ENCODE data around the gene GRPEL2.

The GRPEL2 gene

GRCh38 chr5:149355688-149356087 lies 10.4 kb downstream of the GRPEL2 start:
- no peak for TF ChIP-seq CTCF (IDR thresholded peaks at IDR 0.05; ENCODE audit: low read depth, low read length)
- H3K4me3 ChIP-seq (ENCODE audit: low read depth, low read length), result no peak overlapping the region

- TF ChIP-seq CTCF (IDR thresholded peaks at IDR 0.05; ENCODE audit: low read depth, low read length), result no peak
Observed at GRCh38 chr5:149356391-149356790, 11.1 kb downstream of the GRPEL2 start.

GRCh38 chr5:149357370-149358293 lies 12.3 kb downstream of the GRPEL2 start, which contains the start of gene PCYOX1L:
TSS of gene PCYOX1L (plus strand) at chr5:149358046. CDS start at chr5:149358069, 23 bp downstream.
- TF ChIP-seq CTCF (IDR thresholded peaks at IDR 0.05; ENCODE audit: low read depth, low read length), result no peak
- H3K4me3 ChIP-seq (ENCODE audit: low read depth, low read length), result peak within 1 kb of the TSS; percentile 80

More at GRCh38 chr5:149356391-149356790, 11.1 kb downstream of the GRPEL2 start:
- H3K4me3 ChIP-seq (ENCODE audit: low read depth, low read length), result no peak overlapping the region

GRCh38 chr5:149358294-149358651 lies 13.0 kb downstream of the GRPEL2 start:
- H3K4me3 ChIP-seq (ENCODE audit: low read depth, low read length), result peak overlapping the region; percentile 80
- no peak for TF ChIP-seq CTCF (IDR thresholded peaks at IDR 0.05; ENCODE audit: low read depth, low read length)

GRCh38 chr5:149358868-149359495 lies 13.7 kb downstream of the GRPEL2 start:
- H3K4me3 ChIP-seq (ENCODE audit: low read depth, low read length), result peak overlapping the region; percentile 80
- TF ChIP-seq CTCF (IDR thresholded peaks at IDR 0.05; ENCODE audit: low read depth, low read length), result no peak

GRCh38 chr5:149360272-149360671 lies 15.0 kb downstream of the GRPEL2 start:
- no peak for TF ChIP-seq CTCF (IDR thresholded peaks at IDR 0.05; ENCODE audit: low read depth, low read length)
- H3K4me3 ChIP-seq (ENCODE audit: low read depth, low read length), result no peak overlapping the region

- TF ChIP-seq CTCF (IDR thresholded peaks at IDR 0.05; ENCODE audit: low read depth, low read length), result no peak
- H3K4me3 ChIP-seq (ENCODE audit: low read depth, low read length), result no peak overlapping the region
Observed at GRCh38 chr5:149362541-149362940, 17.2 kb downstream of the GRPEL2 start.
